ENCODE results near the gene CD151. TPM values are rescaled to one million over a fixed set of nuclear protein-coding genes. Genes with fewer than 3 reads are reported as not detected.

CD151 gene
- total RNA-seq, 1 donor from 2014 or later, result 154 TPM

DNA sequence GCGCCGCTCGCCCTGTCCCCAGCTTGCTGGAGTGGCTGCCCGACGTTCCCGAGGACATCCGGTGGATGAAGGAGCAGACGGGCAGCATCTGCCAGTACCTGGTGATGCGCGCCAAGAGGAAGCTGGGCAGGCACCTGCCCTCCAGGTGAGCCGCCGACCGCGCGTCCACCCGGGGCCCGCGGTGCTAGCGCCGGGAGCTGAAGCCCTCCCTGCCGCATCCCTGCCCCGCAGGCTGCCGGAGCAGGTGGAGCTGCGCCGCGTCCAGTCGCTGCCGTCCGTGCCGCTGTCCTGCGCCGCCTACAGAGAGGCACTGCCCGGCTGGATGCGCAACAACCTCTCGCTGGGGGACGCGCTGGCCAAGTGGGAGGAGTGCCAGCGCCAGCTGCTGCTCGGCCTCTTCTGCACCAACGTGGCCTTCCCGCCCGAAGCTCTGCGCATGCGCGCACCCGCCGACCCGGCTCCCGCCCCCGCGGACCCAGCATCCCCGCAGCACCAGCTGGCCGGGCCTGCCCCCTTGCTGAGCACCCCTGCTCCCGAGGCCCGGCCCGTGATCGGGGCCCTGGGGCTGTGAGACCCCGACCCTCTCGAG, 8.4 kb upstream of the CD151 start:
- no peak overlapping the region for H3K4me3 Mint-ChIP-seq (ENCODE audit: low read depth)
- peaks cover 2% of the 10 kb centered on the region for H3K36me3 Mint-ChIP-seq (ENCODE audit: insufficient read depth)
- TF ChIP-seq, protein P1, sequence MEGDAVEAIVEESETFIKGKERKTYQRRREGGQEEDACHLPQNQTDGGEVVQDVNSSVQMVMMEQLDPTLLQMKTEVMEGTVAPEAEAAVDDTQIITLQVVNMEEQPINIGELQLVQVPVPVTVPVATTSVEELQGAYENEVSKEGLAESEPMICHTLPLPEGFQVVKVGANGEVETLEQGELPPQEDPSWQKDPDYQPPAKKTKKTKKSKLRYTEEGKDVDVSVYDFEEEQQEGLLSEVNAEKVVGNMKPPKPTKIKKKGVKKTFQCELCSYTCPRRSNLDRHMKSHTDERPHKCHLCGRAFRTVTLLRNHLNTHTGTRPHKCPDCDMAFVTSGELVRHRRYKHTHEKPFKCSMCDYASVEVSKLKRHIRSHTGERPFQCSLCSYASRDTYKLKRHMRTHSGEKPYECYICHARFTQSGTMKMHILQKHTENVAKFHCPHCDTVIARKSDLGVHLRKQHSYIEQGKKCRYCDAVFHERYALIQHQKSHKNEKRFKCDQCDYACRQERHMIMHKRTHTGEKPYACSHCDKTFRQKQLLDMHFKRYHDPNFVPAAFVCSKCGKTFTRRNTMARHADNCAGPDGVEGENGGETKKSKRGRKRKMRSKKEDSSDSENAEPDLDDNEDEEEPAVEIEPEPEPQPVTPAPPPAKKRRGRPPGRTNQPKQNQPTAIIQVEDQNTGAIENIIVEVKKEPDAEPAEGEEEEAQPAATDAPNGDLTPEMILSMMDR (IDR thresholded peaks at IDR 0.05; ENCODE audit: unreplicated experiment), result no peak
- peaks cover 19% of the 10 kb centered on the region for H3K27me3 Mint-ChIP-seq
- DNase-seq (ENCODE audit: low spot score, unreplicated experiment), result no peak
- peaks cover 10% of the 10 kb centered on the region for H3K4me1 Mint-ChIP-seq (ENCODE audit: low read depth)
- H3K9me3 Mint-ChIP-seq (ENCODE audit: low read depth), result no peaks in the 10 kb centered on the region
- no peak overlapping the region for H3K27ac Mint-ChIP-seq

DNA sequence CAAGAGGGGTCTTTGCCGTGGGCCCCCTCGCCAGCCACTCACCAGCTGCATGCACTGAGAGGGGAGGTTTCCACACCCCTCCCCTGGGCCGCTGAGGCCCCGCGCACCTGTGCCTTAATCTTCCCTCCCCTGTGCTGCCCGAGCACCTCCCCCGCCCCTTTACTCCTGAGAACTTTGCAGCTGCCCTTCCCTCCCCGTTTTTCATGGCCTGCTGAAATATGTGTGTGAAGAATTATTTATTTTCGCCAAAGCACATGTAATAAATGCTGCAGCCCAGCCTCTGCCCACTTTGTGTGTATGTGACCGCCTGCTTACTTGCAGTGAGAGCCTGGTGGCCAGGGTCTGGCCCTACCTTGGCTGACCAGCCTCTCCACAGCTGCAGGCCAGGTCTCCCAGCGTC, 7.8 kb upstream of the CD151 start:
- H3K4me3 Mint-ChIP-seq (ENCODE audit: low read depth), result no peak overlapping the region
- H3K4me1 Mint-ChIP-seq (ENCODE audit: low read depth), result peaks cover 10% of the 10 kb centered on the region
- peaks cover 22% of the 10 kb centered on the region for H3K27me3 Mint-ChIP-seq

DNA sequence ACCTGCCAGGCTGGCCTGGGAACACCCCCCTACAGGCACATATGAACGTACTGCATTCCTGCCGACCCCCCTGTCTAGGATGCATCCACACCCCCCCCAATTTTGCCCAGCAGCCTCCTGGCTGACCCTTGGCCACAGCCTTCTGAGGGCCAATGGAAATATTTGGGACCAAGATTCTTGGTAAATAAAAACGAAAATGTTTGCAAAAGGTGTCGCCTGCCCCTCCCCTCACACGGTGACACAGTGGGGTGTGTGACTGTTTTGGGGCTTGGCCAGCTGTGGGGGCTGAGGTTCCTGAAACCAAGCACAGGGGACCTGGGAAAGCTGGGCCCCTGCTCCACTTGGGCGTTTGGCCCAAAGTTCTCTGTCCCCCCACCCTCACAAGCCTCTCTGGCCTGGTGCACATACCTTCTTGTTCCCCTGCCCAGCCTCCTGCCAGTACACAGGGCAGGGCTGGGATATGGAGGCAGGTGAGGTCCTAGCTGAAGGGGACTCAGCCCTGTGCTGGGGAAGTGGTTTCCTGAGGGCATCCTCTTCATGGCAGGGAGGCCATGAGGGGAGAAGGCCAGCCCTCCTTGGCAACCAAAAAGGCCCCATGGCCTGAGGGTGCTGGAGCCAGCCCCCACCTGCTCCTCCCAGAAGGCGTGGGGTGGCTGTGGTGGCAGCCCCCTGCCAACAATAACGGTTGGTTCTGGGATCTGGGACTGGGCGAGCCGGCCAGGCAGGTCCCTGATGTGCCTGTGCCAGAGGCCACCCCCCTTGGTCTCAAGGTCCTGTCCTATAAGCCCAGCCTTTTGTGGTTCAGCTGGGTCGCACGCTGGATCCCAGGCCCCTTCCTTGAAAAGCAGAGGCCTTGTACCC, 7.2 kb upstream of the CD151 start:
- Mint-ChIP-seq H3K27ac (no peak overlapping the region), H3K9me3 (ENCODE audit: low read depth) (no peaks in the 10 kb centered on the region), H3K27me3 (peaks cover 22% of the 10 kb centered on the region), H3K36me3 (ENCODE audit: insufficient read depth) (peaks cover 2% of the 10 kb centered on the region), H3K4me1 (ENCODE audit: low read depth) (peaks cover 10% of the 10 kb centered on the region), H3K4me3 (ENCODE audit: low read depth) (no peak overlapping the region)
- DNase-seq (ENCODE audit: low spot score, unreplicated experiment), result no peak
- TF ChIP-seq, protein P1 (IDR thresholded peaks at IDR 0.05; ENCODE audit: unreplicated experiment), result no peak

More for the DNA sequence above, 7.8 kb upstream of the CD151 start:
- Mint-ChIP-seq H3K36me3 (ENCODE audit: insufficient read depth) (peaks cover 2% of the 10 kb centered on the region), H3K9me3 (ENCODE audit: low read depth) (no peaks in the 10 kb centered on the region), H3K27ac (no peak overlapping the region)
- no peak for DNase-seq (ENCODE audit: low spot score, unreplicated experiment)
- TF ChIP-seq, protein P1 (IDR thresholded peaks at IDR 0.05; ENCODE audit: unreplicated experiment), result no peak

DNA sequence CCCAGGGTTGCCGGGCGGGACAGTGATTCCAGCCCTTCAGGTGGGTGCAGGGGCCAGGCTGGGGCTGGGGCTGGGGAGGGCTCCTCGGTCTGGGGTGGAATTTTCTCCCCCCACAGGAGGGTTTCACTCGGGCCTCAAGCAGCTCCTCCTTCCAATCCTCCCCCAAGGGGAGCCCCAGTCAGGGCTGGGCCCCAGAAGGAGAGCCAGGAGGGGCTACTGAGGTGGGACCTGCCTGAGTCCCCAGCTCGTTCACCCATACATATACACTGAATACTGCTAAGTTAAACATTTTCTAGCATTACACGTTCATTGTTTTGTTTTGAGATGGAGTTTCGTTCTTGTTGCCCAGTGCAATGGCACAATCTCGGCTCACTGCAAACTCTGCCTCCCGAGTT, 6.5 kb upstream of the CD151 start:
- Mint-ChIP-seq H3K9me3 (ENCODE audit: low read depth) (no peaks in the 10 kb centered on the region), H3K4me3 (ENCODE audit: low read depth) (peak overlapping the region; percentile 73), H3K36me3 (ENCODE audit: insufficient read depth) (peaks cover 2% of the 10 kb centered on the region), H3K27ac (no peak overlapping the region), H3K4me1 (ENCODE audit: low read depth) (peaks cover 8% of the 10 kb centered on the region), H3K27me3 (peaks cover 24% of the 10 kb centered on the region)
- TF ChIP-seq, protein P1 (IDR thresholded peaks at IDR 0.05; ENCODE audit: unreplicated experiment), result no peak
- DNase-seq (ENCODE audit: low spot score, unreplicated experiment), result no peak

DNA sequence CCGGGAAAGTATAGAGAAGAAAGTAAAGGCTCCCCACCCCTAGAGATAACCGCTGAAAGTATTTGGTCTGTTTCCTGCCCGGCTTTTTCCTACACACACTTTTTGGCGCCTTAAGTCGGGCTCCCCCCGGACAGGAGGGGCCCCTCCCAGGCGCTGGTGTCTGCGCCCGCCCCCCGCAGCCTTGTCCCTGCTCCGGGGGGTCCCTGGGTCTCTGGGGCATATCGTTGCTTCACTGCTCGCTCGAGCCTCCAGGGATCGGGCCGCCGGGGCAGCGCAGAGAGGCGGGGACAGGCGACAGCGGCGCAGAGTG, 6.0 kb upstream of the CD151 start:
- Mint-ChIP-seq H3K27me3 (peaks cover 30% of the 10 kb centered on the region), H3K27ac (no peak overlapping the region), H3K4me3 (ENCODE audit: low read depth) (peak overlapping the region; percentile 73), H3K9me3 (ENCODE audit: low read depth) (no peaks in the 10 kb centered on the region), H3K36me3 (ENCODE audit: insufficient read depth) (peaks cover 2% of the 10 kb centered on the region), H3K4me1 (ENCODE audit: low read depth) (peaks cover 8% of the 10 kb centered on the region)
- no peak for DNase-seq (ENCODE audit: low spot score, unreplicated experiment)
- TF ChIP-seq, protein P1 (IDR thresholded peaks at IDR 0.05; ENCODE audit: unreplicated experiment), result no peak

All from progenitor cell of endocrine pancreas (in vitro differentiated cells).